ENCODE data around the gene CHST10. TPM values are rescaled to one million over a fixed set of nuclear protein-coding genes. Genes with fewer than 3 reads are reported as not detected.

Gene CHST10
- total RNA-seq, result 11.0 and 14.2 TPM in 2 replicates

GRCh38 chr2:100416935-100417710 lies at the start of gene CHST10:
TSS of gene CHST10 (minus strand) at chr2:100417668. CDS start at chr2:100406675, 10,993 bp downstream.

Other genes with a start within 250 kb of the CHST10 start
- 6.5 and 7.6 TPM in 2 replicates for gene LONRF2, start 95.2 kb downstream of the CHST10 start, total RNA-seq
- gene NMS, start 52.8 kb upstream of the CHST10 start, total RNA-seq, result not detected in 2 replicates
- 18.4 and 25.8 TPM in 2 replicates for gene PDCL3, start 145.3 kb upstream of the CHST10 start, total RNA-seq